ENCODE measurements around the gene SLC26A5. TPM values are rescaled to one million over a fixed set of nuclear protein-coding genes. Genes with fewer than 3 reads are reported as not detected.

Gene SLC26A5
- total RNA-seq, 4 donors from 2014 or later, result not detected

GRCh38 chr7:103445228-103446048 is 569 bp downstream of the SLC26A5 start:
- Histone ChIP-seq H3K27ac (no peak overlapping the region), H3K4me3 (peak overlapping the region in 2 of 4 donors; percentile 22 to 27), H3K4me1 (no peaks in the 10 kb centered on the region), H3K9me3 (no peaks in the 10 kb centered on the region), H3K36me3 (no peaks in the 10 kb centered on the region), H3K27me3 (peaks cover 33 to 54% (median 42%) of the 10 kb centered on the region in 3 donors)
- DNase-seq (no peak), ATAC-seq (no peak)
- in situ Hi-C loops (cut with MboI; ENCODE audit: low sequenced_read_pairs in 4 of 4), result no loop called here
- TF ChIP-seq, protein P1, sequence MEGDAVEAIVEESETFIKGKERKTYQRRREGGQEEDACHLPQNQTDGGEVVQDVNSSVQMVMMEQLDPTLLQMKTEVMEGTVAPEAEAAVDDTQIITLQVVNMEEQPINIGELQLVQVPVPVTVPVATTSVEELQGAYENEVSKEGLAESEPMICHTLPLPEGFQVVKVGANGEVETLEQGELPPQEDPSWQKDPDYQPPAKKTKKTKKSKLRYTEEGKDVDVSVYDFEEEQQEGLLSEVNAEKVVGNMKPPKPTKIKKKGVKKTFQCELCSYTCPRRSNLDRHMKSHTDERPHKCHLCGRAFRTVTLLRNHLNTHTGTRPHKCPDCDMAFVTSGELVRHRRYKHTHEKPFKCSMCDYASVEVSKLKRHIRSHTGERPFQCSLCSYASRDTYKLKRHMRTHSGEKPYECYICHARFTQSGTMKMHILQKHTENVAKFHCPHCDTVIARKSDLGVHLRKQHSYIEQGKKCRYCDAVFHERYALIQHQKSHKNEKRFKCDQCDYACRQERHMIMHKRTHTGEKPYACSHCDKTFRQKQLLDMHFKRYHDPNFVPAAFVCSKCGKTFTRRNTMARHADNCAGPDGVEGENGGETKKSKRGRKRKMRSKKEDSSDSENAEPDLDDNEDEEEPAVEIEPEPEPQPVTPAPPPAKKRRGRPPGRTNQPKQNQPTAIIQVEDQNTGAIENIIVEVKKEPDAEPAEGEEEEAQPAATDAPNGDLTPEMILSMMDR (IDR thresholded peaks at IDR 0.05 in 4 of 5, conservative IDR thresholded peaks at IDR 0.05 in 1 of 5), result no peak
- no peak for TF ChIP-seq POLR2A (IDR thresholded peaks at IDR 0.05)
- intact Hi-C loops (cut with DNase I; ENCODE audit: low total_unique reads), result no loop called here

- in situ Hi-C loops (cut with MboI; ENCODE audit: low sequenced_read_pairs in 4 of 4), result no loop called here
- intact Hi-C loops (cut with DNase I; ENCODE audit: low total_unique reads), result no loop called here
- Histone ChIP-seq H3K27me3 (peaks cover 10 to 23% (median 13%) of the 10 kb centered on the region in 3 donors), H3K36me3 (no peaks in the 10 kb centered on the region), H3K9me3 (no peaks in the 10 kb centered on the region), H3K27ac (no peak overlapping the region), H3K4me3 (no peak overlapping the region), H3K4me1 (no peaks in the 10 kb centered on the region)
- no peak for ATAC-seq
- no peak for TF ChIP-seq POLR2A (IDR thresholded peaks at IDR 0.05)
- TF ChIP-seq, protein P1 (IDR thresholded peaks at IDR 0.05 in 4 of 5, conservative IDR thresholded peaks at IDR 0.05 in 1 of 5), result no peak
- no peak for DNase-seq
Measured at GRCh38 chr7:103439661-103440060, 6.3 kb downstream of the SLC26A5 start.

DNA sequence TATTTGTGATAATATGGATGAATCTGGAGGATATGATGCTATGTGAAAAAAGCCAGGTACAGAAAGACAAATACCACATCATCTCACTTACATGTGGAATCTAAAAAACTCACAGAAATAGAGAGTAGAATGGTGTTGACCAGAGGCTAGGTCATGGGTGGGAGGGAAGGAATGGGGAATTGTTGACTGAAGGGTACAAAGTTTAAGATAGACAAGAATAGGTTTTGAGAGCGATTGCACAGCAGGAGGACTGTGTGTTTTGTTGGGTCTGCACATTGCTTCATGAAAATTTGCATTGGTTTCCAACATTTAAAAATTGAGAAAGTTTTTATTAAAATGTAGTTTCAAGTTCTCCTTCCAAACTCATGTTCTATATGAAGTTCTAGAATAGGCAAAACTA is 8.4 kb downstream of the SLC26A5 start:
- DNase-seq (no peak), ATAC-seq (no peak)
- H3K4me1 ChIP-seq, result no peaks in the 10 kb centered on the region
- H3K27ac ChIP-seq, result no peak overlapping the region
- TF ChIP-seq, protein P1 (IDR thresholded peaks at IDR 0.05 in 4 of 5, conservative IDR thresholded peaks at IDR 0.05 in 1 of 5), result no peak
- no peak for TF ChIP-seq POLR2A (IDR thresholded peaks at IDR 0.05)
- peaks cover 0 to 2% (median 0%) of the 10 kb centered on the region in 3 donors for H3K27me3 ChIP-seq
- intact Hi-C loops (cut with DNase I; ENCODE audit: low total_unique reads), result no loop called here
- in situ Hi-C loops (cut with MboI; ENCODE audit: low sequenced_read_pairs in 4 of 4), result no loop called here
- no peaks in the 10 kb centered on the region for H3K9me3 ChIP-seq
- no peak overlapping the region for H3K4me3 ChIP-seq
- no peaks in the 10 kb centered on the region for H3K36me3 ChIP-seq

DNA sequence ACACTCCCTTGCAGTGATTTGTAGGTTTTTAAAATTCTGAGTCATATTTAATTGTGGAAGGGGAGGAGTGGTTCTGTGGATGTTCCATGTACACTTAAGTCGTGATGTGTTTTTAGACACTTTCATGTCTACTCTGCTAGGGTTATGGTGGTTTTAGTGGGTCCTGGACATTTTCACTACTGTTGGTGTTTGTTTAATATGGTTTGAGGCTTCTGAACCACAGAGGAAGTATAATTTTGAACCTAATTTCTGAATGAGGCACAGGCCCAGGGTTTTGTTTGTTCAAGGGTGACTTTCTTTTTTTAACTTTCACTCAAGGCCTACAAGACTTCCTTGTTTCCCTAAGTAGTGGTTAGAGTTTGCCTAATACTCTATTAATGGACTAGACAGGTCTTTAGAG is 13.3 kb downstream of the SLC26A5 start:
- Histone ChIP-seq H3K27me3 (no peaks in the 10 kb centered on the region), H3K27ac (no peak overlapping the region), H3K4me1 (no peaks in the 10 kb centered on the region), H3K4me3 (no peak overlapping the region), H3K36me3 (no peaks in the 10 kb centered on the region), H3K9me3 (no peaks in the 10 kb centered on the region)
- in situ Hi-C loops (cut with MboI; ENCODE audit: low sequenced_read_pairs in 4 of 4), result no loop called here
- DNase-seq (no peak), ATAC-seq (no peak)
- intact Hi-C loops (cut with DNase I; ENCODE audit: low total_unique reads), result no loop called here
- TF ChIP-seq POLR2A (IDR thresholded peaks at IDR 0.05), result no peak
- TF ChIP-seq, protein P1 (IDR thresholded peaks at IDR 0.05 in 4 of 5, conservative IDR thresholded peaks at IDR 0.05 in 1 of 5), result no peak

All from gastrocnemius medialis (tissue), 4 donors.